Dendritic cell treated with granulocyte-macrophage colony-stimulating factor and Interleukin-4, amounts not matched to agents 40 ng/mL and 50 ng/mL, for 4 days (primary cell): Measurements from ENCODE around the gene KNCN.

Source experiments
- H3K27ac Mint-ChIP-seq: one replicate; pipeline ENCODE4 v1.8.0; 2022; ENCODE audit warnings: mild to moderate bottlenecking, mixed read lengths
- H3K27me3 Mint-ChIP-seq: one replicate; pipeline ENCODE4 v1.8.0; 2022; ENCODE audit warnings: mild to moderate bottlenecking, mixed read lengths
- H3K36me3 Mint-ChIP-seq: one replicate; pipeline ENCODE4 v1.8.0; 2022; ENCODE audit warnings: low read depth, mixed read lengths
- H3K4me1 Mint-ChIP-seq: one replicate; pipeline ENCODE4 v1.8.0; 2022; ENCODE audit warnings: low read depth, mixed read lengths
- H3K4me3 Mint-ChIP-seq: one replicate; pipeline ENCODE4 v1.8.0; 2022; ENCODE audit warnings: mild to moderate bottlenecking, moderate library complexity, mixed read lengths
- H3K9me3 Mint-ChIP-seq: one replicate; pipeline ENCODE4 v1.8.0; 2022; ENCODE audit warnings: mixed read lengths
- intact Hi-C: fragments of 100-400 bp; cut with micrococcal nuclease; formaldehyde crosslinking; loops from one replicate; pipeline ENCODE4 v1.15.0; 2022

KNCN gene

DNA sequence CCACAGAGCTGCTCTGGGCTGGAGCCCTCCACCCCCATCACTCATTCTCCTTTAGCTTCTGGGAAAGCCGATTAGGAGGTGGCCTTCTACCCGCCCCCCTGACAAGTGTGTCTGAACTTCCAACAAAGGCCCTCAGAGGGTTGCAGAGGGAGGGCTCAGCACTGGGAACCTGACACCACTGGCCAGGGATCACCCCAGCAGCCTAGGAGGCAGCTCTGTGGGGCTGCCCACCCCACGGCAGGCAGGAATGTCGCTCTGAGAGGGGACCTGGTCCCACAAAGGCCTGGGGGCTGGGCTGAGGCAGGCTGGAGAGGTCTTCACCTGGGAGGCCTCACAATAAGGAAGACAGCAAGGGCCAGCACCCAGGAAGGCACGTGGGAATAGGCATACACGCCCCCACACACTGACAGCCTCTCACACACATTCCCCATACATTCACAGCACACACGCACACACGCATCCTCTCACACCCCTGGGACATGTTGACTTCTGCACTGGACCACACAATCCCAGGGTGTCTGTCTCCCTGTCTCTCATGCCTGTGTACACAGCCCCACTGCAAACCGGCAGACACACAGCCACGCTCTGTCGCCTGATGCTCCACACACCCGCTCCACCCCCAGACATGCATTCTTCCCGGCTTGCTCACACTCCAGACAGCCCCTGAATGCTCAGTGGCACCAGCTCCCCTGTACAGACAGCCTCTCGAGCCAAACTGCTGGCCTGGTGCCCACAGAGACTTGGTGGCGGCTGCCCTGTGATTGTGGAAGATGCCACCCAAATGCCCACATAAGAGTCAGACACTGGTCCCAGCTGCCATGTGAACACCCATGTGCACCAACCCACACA, 31.2 kb downstream of the KNCN start:
- Mint-ChIP-seq H3K27ac (no peak overlapping the region), H3K27me3 (peaks cover 56% of the 10 kb centered on the region), H3K9me3 (no peaks in the 10 kb centered on the region), H3K4me1 (peaks cover 16% of the 10 kb centered on the region), H3K36me3 (no peaks in the 10 kb centered on the region), H3K4me3 (no peak overlapping the region)
- intact Hi-C loops, result no loop called here

- H3K9me3 Mint-ChIP-seq, result no peaks in the 10 kb centered on the region
- H3K4me1 Mint-ChIP-seq, result peaks cover 16% of the 10 kb centered on the region
- H3K36me3 Mint-ChIP-seq, result no peaks in the 10 kb centered on the region
- no peak overlapping the region for H3K27ac Mint-ChIP-seq
- intact Hi-C loops, result no loop called here
- peaks cover 52% of the 10 kb centered on the region for H3K27me3 Mint-ChIP-seq
- no peak overlapping the region for H3K4me3 Mint-ChIP-seq
These were observed 32.2 kb downstream of the KNCN start for GRCh38 chr1:46519209-46519608.

- intact Hi-C loops, result no loop called here
- Mint-ChIP-seq H3K27ac (no peak overlapping the region), H3K36me3 (no peaks in the 10 kb centered on the region), H3K9me3 (no peaks in the 10 kb centered on the region), H3K4me1 (peaks cover 16% of the 10 kb centered on the region), H3K27me3 (peaks cover 53% of the 10 kb centered on the region), H3K4me3 (no peak overlapping the region)
These were observed 33.4 kb downstream of the KNCN start for GRCh38 chr1:46517932-46518498.

- no peak overlapping the region for H3K27ac Mint-ChIP-seq
- peaks cover 7% of the 10 kb centered on the region for H3K4me1 Mint-ChIP-seq
- intact Hi-C loops, result no loop called here
- H3K27me3 Mint-ChIP-seq, result peaks cover 53% of the 10 kb centered on the region
- H3K9me3 Mint-ChIP-seq, result no peaks in the 10 kb centered on the region
- H3K36me3 Mint-ChIP-seq, result no peaks in the 10 kb centered on the region
- no peak overlapping the region for H3K4me3 Mint-ChIP-seq
These were observed 34.3 kb downstream of the KNCN start for GRCh38 chr1:46517010-46517600.

- no peaks in the 10 kb centered on the region for H3K36me3 Mint-ChIP-seq
- no peaks in the 10 kb centered on the region for H3K9me3 Mint-ChIP-seq
- intact Hi-C loops, result no loop called here
- no peak overlapping the region for H3K27ac Mint-ChIP-seq
- peaks cover 55% of the 10 kb centered on the region for H3K27me3 Mint-ChIP-seq
- peaks cover 2% of the 10 kb centered on the region for H3K4me1 Mint-ChIP-seq
- H3K4me3 Mint-ChIP-seq, result no peak overlapping the region
These were observed 35.1 kb downstream of the KNCN start for GRCh38 chr1:46516200-46516950.

GRCh38 chr1:46515576-46515975, 35.9 kb downstream of the KNCN start:
- Mint-ChIP-seq H3K9me3 (no peaks in the 10 kb centered on the region), H3K27me3 (peaks cover 54% of the 10 kb centered on the region), H3K4me1 (no peaks in the 10 kb centered on the region), H3K36me3 (no peaks in the 10 kb centered on the region), H3K4me3 (no peak overlapping the region), H3K27ac (no peak overlapping the region)
- intact Hi-C loops, result no loop called here

- Mint-ChIP-seq H3K9me3 (no peaks in the 10 kb centered on the region), H3K27ac (no peak overlapping the region), H3K36me3 (no peaks in the 10 kb centered on the region), H3K27me3 (peaks cover 48% of the 10 kb centered on the region), H3K4me1 (no peaks in the 10 kb centered on the region), H3K4me3 (no peak overlapping the region)
- intact Hi-C loops, result no loop called here
These were observed 37.9 kb downstream of the KNCN start for GRCh38 chr1:46513536-46513935.

- peaks cover 44% of the 10 kb centered on the region for H3K27me3 Mint-ChIP-seq
- intact Hi-C loops, result no loop called here
- H3K36me3 Mint-ChIP-seq, result no peaks in the 10 kb centered on the region
- H3K9me3 Mint-ChIP-seq, result no peaks in the 10 kb centered on the region
- H3K4me3 Mint-ChIP-seq, result no peak overlapping the region
- no peak overlapping the region for H3K27ac Mint-ChIP-seq
- no peaks in the 10 kb centered on the region for H3K4me1 Mint-ChIP-seq
These were observed 38.7 kb downstream of the KNCN start for GRCh38 chr1:46512792-46513190.

GRCh38 chr1:46512135-46512791, 39.2 kb downstream of the KNCN start:
- no peaks in the 10 kb centered on the region for H3K4me1 Mint-ChIP-seq
- H3K9me3 Mint-ChIP-seq, result no peaks in the 10 kb centered on the region
- H3K27ac Mint-ChIP-seq, result no peak overlapping the region
- H3K4me3 Mint-ChIP-seq, result no peak overlapping the region
- intact Hi-C loops, result no loop called here
- peaks cover 39% of the 10 kb centered on the region for H3K27me3 Mint-ChIP-seq
- no peaks in the 10 kb centered on the region for H3K36me3 Mint-ChIP-seq

GRCh38 chr1:46510998-46511365, 40.5 kb downstream of the KNCN start:
- H3K9me3 Mint-ChIP-seq, result no peaks in the 10 kb centered on the region
- no peaks in the 10 kb centered on the region for H3K36me3 Mint-ChIP-seq
- H3K27ac Mint-ChIP-seq, result no peak overlapping the region
- H3K4me3 Mint-ChIP-seq, result no peak overlapping the region
- H3K27me3 Mint-ChIP-seq, result peaks cover 30% of the 10 kb centered on the region
- H3K4me1 Mint-ChIP-seq, result no peaks in the 10 kb centered on the region
- intact Hi-C loops, result no loop called here

GRCh38 chr1:46510341-46510997, 41.0 kb downstream of the KNCN start:
- peaks cover 25% of the 10 kb centered on the region for H3K27me3 Mint-ChIP-seq
- no peaks in the 10 kb centered on the region for H3K9me3 Mint-ChIP-seq
- intact Hi-C loops, result no loop called here
- no peaks in the 10 kb centered on the region for H3K36me3 Mint-ChIP-seq
- no peak overlapping the region for H3K27ac Mint-ChIP-seq
- no peaks in the 10 kb centered on the region for H3K4me1 Mint-ChIP-seq
- no peak overlapping the region for H3K4me3 Mint-ChIP-seq

DNA sequence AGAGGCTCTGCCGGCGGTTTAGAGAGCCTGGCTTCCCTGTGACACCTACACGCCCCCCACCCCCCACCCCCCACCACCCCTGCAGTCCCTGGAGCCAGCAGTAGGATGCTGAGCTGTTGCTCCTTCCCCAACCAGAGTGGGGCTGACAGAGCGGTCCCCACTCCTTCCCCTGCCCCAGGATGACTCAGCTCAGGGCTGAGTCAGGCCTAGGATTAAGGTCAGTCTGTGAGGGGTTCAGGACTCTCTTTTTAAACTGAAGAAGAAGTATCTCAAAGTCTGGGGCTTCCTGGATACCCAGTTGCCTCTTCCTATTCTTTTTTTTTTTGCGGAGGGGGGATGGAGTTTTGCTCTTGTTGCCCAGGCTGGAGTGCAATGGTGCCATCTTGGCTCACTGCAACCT, 42.7 kb downstream of the KNCN start:
- intact Hi-C loops, result no loop called here
- Mint-ChIP-seq H3K27ac (no peak overlapping the region), H3K36me3 (no peaks in the 10 kb centered on the region), H3K4me3 (no peak overlapping the region), H3K27me3 (peaks cover 22% of the 10 kb centered on the region), H3K4me1 (no peaks in the 10 kb centered on the region), H3K9me3 (no peaks in the 10 kb centered on the region)

DNA sequence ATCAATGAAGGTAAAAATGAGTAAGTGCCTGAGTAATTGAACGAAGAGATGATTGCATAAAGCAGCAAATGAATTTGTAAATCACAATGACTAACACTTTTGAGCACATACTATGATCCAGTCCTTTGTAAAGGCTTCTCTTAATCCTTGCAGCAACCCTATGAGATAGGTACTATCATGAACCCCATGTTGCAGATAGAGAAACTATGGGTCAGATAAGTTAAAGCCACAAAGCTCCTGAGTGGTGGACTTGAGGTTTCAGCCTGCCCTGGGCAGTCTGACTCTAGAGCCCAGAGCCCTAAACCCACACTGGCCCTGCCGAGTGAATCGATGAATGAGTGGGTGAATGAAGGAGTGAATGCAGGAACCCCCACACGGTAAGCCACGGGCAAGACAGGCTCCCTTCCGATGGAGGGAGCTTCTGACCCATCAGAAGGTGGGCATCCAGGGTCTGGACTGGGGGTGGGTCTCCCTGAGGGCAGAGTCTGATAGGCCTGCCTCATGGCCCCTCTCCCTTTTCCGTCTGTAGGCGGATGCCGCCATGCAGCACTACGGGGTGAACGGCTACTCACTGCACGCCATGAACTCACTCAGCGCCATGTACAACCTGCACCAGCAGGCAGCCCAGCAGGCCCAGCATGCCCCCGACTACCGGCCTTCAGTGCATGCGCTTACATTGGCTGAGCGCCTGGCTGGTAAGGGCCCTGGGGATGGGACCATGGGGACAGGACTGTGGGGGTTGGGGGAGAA, 44.8 kb downstream of the KNCN start:
- Mint-ChIP-seq H3K27me3 (peaks cover 26% of the 10 kb centered on the region), H3K9me3 (no peaks in the 10 kb centered on the region), H3K4me3 (no peak overlapping the region), H3K4me1 (no peaks in the 10 kb centered on the region), H3K36me3 (no peaks in the 10 kb centered on the region), H3K27ac (no peak overlapping the region)
- intact Hi-C loops, result no loop called here
